Measurements from ENCODE around the gene SEC61B. TPM values are rescaled to one million over a fixed set of nuclear protein-coding genes. Genes with fewer than 3 reads are reported as not detected.

The SEC61B gene
- polyA plus RNA-seq (ENCODE audit: insufficient read length in 10 of 10): 100 to 1,000 TPM in 2 of 10 donors, 10 to 100 TPM in 8; 71.4 to 130 (median 90.7) TPM
- long read RNA-seq, donor 1, transcript SEC61B-201 (4 exons, 545 nt): major isoform, 91 of 98 reads
- long read RNA-seq, donor 1, partial matches to known transcripts: 7 of 98 reads
- long read RNA-seq, donor 1, other reads (novel, unspliced or antisense): 0 of 98 reads
- long read RNA-seq, donor 2, transcript SEC61B-201 (4 exons, 545 nt): major isoform, 79 of 92 reads
- long read RNA-seq, donor 2, partial matches to known transcripts: 10 of 92 reads
- long read RNA-seq, donor 2, other reads (novel, unspliced or antisense): 0 of 92 reads
- long read RNA-seq, donor 3: 0 reads
- long read RNA-seq, donor 4, transcript SEC61B-201 (4 exons, 545 nt): major isoform, 77 of 86 reads
- long read RNA-seq, donor 4, partial matches to known transcripts: 9 of 86 reads
- long read RNA-seq, donor 4, other reads (novel, unspliced or antisense): 0 of 86 reads
- long read RNA-seq, donor 5, transcript SEC61B-201 (4 exons, 545 nt): major isoform, 156 of 175 reads
- long read RNA-seq, donor 5, partial matches to known transcripts: 15 of 175 reads
- long read RNA-seq, donor 5, other reads (novel, unspliced or antisense): 0 of 175 reads
- long read RNA-seq, donor 6, transcript SEC61B-201 (4 exons, 545 nt): major isoform, 103 of 120 reads
- long read RNA-seq, donor 6, partial matches to known transcripts: 16 of 120 reads
- long read RNA-seq, donor 6, other reads (novel, unspliced or antisense): 0 of 120 reads
- long read RNA-seq, donor 7, transcript SEC61B-201 (4 exons, 545 nt): major isoform, 59 of 66 reads
- long read RNA-seq, donor 7, partial matches to known transcripts: 5 of 66 reads
- long read RNA-seq, donor 7, other reads (novel, unspliced or antisense): 0 of 66 reads
- long read RNA-seq, donor 8, transcript SEC61B-201 (4 exons, 545 nt): major isoform, 116 of 136 reads
- long read RNA-seq, donor 8, partial matches to known transcripts: 18 of 136 reads
- long read RNA-seq, donor 8, other reads (novel, unspliced or antisense): 0 of 136 reads
- long read RNA-seq, donor 9, transcript SEC61B-201 (4 exons, 545 nt): major isoform, 19 of 19 reads
- long read RNA-seq, donor 9, partial matches to known transcripts: 0 of 19 reads
- long read RNA-seq, donor 9, other reads (novel, unspliced or antisense): 0 of 19 reads

DNA sequence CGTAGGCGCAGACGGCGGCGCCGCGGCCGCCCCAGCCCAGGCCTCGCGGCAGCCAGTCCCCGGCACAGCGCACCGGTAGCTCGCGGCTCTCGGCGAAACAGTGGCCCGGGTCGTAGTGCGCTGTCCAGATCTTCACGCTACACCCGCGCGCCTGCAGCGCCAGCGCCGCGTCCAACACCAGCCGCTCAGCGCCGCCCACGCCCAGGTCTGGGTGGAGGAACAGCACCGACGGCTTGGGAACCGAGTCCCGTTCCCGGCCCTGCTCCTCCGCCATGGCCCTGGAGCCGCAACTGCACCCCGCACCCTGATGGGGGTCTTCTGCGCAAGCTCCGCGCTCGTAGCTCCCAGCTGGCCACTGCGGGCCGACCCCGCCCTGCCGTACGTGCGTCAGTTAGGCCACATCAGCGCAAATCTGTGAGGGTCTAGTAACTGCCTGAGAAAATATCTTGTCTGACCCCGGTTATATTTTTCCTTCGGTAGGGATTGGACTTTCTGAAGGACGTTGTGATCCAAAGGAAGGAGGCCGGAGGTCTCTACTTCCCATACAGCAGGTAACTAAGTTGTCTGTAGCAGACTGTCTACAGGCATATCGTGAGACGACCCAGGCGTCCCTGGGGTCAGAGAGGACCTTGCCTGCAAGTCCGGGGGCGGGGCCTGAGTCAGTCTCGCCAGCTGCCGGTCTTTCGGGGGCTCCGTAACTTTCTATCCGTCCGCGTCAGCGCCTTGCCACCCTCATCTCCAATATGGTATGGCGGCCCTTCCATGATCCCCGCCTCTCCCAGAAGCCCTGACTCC lies at the start of gene SEC61B, which contains the start of gene ALG2:
Gene SEC61B (plus strand): TSS at position 662 of the 795 bp plus-strand sequence. CDS start 82 bp downstream, at position 744.
Gene ALG2 (minus strand): TSS at position 322 of the 795 bp plus-strand sequence. CDS start 48 bp downstream, at position 274.
- peak; percentile 96 to 99 (median 97) for DNase-seq

DNA sequence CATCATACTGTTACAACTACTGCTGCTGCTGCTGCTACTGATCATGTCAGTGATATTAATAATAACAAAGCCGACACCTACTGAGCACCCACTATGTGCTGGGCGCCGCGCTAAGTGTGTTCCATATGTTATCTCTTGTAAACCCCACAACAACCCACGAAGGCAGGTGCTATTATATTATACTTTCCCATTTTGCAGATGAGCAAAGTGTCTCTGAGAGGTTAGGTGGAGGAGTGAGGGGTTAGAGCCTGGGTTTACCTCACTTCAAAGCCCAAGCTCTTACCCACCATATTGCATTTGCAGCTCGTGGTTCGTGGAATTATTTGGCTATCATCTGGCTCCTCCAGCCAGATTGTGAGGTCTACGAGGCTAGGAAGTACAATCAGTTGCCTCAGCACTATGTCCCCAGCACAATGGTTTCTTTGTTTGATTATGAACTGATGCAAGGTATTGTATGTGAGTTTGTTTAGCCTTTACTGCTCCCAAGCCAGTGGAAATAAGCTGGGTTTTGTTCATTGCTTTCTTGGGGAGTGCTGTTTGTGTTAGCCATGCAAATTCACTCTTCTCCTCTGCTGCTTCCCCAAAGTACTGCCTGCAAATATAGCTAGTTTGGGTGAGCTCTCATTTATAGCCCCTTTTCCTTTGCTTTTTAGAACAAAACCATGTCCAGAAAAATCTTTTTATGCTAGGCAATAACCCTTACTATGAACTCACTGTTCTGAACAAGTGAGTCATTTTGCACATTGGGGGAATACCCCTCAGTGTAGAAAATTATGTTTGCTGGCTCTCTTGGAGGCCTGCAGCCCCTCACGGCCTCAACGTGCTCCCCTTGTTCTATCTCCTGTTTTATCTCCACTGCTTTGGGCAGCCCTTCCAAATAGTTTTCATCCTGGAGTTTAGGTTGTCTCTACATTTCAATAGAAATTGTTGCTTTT lies 48.2 kb upstream of the SEC61B start:
- DNase-seq: no peak

DNA sequence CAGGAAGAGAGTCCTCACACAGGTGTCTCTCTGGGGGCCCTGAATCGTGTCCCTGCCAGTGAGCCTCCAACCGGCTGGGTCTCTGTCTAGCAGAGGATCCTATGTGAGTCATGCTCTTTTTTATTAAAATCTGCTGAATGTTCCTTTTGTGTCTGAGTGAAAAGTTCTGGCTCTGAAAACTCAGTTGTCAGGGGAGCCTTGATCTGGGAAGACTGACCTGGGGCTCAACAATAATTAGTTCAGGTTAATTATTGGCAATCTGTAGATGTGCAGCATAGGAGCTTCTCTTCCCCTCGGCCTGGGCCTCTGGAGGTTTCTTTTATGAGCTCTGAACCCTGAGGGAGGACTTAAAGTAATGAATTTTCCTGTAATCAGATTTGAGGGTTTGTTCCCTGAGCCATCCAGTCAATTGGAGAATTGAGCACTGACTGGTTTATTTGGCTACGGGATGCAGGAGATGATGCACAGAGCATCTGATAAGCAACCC lies 45.5 kb upstream of the SEC61B start:
- DNase-seq: no peak

DNA sequence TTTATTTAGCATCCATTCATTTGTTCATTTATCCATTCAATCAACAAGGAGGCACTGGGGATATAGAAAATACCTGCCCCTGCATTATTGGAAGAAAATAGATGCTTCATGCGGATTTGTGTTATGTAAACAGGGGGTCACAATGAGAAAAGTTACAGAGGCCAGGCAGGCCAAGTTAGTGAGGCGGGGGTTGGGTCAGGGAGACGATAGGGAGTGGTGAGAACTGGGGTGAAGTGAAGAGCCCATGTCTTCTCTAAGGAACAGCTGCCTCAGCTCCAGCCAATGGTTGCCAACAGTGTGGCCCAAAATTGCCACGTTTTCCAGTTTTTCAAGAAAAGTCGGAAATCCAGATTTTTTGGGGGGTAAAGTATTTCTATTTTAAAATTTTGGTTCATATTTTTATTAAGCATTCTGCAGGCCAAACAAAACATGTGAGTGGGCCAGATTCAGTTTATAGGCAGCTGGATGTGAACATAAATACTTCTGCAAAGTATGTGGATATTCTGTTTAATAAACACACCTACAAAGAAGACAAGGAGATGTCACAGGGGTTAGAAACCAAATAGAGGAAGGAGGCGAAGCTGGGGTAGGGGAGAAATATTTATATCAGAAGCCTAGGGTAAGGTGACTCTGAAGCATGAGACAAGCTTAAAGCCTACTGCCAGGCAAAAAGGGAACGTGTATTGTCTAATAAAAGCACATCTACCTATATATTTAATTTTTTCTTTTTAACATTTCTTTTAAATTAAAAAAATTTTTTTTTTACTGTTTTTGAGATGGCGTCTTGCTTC lies 44.3 kb upstream of the SEC61B start:
- DNase-seq: no peak

DNA sequence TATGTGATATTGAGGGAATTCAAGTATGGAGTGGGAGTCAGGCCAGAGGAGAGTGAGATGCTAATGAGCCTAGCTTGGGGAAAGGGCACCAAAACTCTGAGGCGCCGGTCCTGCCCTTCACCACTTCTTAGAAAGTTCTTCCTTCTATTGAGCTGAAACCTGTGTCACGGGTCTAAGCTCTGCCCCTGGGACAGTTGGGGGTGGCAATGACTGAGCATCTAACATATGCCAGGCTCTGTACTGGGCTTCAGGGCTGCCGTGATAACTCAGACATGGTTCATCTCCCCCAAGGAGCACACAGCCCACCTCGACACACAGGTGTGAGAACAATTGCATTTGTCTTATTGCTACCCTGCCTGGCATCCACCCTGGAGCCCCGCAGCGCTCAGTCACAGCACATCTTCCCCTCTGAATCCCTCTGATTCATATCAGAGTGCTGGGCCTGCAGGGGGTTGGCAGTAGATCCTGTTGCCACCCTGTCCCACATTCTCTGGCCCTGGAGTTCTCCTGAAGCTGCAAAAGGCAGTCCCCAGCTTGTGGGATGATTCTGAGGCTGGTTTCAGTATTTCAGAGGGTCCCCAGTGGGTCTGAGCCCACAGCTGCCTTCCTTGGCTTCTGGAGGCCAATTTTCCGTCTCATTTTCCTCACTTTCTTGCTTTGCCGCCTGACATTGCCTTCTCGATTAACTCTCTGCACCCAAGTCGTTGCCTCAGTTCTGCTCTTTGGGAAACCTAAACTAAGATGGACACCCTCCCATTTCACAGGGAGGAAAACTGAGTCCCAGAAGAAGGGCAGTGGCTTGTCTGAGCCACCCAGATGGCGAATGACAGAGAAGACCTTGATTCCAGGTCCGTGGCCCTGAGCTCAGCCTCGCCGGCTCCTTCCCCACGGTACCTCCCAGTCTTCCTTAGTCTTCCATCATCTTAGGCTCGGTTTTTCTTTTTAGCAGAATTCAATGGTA lies 42.9 kb upstream of the SEC61B start:
- DNase-seq: no peak

DNA sequence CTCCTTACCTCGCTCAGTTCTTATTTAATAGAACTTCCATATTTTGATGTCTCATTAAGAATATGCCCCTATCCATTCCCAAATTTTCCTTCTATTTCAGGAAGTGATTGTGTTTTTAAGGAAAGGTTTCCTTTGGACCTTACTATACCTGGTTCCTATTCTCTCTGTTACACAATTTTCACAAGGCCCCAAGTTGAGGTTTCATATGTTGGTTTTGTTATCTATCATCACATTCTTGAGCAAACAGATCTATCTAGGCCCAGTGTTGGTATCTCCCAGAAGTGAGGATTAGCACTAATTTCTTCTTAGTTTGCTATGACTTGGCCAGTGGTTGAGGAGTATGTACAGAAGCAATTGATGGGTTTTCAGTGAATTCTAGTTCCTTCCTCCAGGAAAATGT lies 41.9 kb upstream of the SEC61B start:
- no peak for DNase-seq

DNA sequence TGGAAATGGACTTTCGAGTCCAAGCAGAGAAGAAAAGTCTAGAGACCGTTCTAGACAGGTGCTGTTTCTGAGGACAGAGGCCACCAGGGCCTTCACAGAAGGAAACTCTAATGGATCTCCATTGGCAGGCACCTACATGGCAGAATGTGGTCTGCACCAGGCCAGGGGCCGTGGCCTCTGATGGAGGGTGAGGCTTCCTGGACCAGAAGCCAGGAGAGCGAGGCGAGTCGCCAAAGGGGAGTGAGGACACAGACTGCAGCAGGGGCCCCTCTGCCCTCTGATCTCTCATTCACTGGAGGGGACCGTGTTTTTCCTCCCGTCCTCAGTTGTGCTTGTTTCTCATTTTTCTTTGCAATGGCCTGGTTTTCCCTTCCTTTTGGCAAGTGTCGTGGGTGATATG lies 41.4 kb upstream of the SEC61B start:
- no peak for DNase-seq

DNA sequence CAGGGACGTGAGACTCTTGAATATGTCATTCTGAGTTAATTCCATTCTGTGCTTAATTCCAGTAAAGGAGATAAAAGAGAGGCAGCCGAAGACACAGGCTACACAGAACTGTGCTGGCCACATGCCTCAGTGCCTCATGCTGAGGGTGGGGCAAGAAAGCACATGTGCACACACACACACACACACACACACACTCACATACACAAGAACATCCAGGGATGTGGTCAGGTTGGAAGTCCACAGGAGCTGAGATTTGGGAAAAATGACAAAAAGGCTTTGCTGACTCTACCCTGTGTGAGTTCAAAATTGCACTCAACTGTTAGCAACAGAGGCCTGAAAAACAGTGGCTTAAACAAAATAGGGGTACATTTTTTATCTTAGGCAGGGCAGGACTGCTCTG lies 40.9 kb upstream of the SEC61B start:
- no peak for DNase-seq

DNA sequence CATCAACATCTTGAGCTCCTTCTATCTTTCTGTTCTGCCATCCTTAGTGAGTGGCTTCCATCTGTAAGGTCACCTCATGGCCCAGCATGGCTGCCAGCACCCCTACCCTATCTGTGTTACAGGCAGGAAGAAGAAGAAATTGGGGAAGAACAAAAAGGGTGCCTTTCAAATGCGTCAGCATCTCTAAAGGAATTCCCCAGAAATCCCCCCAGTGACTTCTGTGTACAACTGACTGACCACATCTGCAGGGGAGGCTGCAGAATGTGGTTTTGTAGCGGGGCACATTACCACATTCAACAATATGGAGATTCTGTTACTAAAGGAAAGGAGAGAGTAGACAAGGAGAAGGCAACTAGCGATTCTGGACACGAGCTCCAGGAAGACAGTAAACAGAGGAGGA lies 40.5 kb upstream of the SEC61B start:
- DNase-seq: peak in 1 of 3 donors; percentile 17

DNA sequence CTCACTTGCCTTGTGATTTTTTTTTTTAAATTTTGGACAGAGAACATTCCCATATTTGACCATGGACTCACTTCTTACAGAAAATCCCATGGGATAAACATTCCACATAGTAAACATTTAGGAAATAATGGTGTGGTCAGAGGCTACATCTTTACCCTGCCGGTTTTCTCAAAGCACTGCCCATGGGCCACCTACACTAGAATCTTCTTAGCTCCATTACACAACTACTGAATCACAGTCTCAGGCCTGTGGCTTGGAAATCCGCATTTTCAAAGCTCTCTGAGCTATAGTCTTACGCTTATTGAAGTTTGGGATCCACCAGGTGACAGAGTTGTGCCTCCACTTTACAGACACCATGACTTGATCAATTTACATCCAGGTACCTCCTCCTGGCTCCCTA lies 39.7 kb upstream of the SEC61B start:
- no peak for DNase-seq

DNA sequence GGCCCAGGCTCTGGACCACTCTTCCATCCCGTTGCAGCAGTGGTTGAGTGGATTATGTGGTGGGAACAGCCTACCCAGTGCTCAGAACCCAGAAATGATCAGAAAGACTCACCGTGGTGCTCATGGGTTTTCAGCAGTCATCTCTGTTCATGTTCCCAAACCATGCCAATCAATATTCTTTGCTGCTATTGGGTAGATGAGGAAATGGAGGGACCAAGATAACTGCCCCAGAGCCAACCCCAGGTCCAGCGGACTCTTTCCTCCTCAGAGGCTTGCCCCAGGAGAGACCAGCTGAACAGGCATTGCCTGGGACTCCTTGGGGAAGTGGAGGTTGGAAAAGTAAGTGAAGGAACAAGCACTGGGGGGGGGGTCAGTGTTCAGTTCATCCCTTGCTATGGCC lies 38.5 kb upstream of the SEC61B start:
- DNase-seq: no peak

DNA sequence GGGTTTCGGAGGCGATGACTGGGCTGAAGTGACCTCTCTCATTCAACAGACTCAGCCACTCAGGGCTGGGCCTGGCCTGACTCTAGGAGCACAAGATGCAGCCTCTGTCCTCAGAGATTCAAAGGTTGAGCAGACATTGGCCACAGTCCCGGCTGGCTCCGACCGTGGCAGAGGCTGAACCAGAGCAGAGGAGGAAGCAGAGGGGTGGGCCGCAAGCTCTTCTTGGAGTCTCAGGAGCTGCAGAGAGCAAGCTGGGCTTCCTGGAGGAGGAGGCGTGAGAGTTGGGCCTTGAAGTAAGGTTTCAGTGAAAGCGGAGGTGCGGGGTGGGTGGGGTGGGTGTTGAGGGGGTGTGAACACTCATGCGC lies 38.0 kb upstream of the SEC61B start:
- DNase-seq: peak in 1 of 3 donors; percentile 46

DNA sequence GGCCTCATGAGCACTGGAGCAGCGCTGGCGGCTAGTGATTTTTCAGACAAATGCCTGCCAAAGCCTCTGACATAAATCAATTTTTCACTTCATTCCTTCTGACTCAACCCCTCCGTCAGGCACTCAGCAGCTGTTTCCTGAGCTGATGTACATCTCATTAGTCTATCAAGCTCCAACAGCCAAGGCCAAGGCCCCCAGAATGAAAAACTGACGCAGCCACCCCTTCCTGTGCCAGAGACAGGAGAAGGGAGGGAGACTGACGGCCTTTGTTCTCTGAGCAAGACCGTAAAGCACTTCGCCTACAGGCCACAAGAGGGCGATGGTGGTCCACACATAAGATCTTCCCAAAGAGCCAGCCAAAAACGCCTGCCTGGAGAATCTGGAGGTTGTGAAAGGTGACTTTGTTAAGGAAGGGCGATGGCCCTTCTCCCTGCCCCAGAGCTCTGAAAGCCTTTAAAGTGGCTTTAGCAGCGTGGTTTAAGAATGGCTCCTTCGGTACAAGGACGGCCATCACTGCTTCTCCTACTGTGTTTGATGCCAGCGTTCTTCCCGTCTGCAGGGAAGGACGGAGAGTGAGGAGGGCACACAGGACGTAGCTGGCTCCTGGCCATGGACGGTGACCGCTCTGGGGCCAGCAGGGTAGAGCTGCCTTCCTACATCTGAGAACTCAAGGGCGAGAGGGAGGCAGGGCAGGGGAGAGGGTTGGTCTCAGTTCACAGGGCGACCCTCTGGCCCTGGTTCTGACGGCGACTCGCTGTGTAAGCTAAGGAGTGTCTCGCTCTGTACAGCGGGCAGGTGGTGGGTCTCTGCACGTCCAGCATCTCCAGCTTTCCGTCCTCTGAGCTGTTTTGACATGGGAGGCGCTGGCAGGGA lies 37.4 kb upstream of the SEC61B start:
- peak; percentile 94 to 97 (median 95) for DNase-seq

DNA sequence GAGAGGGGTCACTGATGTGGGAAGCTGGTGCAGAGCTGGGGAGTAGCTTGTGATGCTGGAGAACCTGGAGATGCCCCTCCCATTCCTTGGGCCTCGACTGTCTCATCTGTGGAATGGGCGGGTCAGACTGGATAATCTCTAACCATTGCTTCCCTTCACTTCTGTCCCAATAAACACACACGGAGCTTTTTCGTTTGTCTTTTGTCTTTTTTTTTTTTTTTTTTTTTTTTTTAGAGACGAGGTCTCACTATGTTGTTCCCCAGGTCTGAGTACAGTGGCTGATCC lies 36.8 kb upstream of the SEC61B start:
- DNase-seq: no peak

DNA sequence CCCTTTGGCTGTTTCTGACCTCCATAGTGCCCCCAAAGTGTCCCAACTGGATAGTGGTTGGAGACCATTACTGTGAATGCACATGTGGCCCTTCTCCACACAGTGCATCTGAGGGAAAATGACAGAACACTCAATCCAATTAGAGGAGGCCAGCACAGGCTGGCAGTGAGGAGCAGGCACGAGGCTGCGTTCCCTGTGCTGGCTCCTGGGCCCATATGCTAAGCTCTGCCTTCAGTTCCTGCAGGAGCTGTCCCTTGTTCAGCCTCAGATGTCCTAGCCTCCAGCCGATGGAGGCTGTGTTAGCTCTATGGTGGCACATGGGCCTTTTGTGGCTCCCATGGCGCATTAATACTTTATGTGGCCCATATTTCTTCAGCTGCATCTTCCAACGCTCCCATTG lies 36.1 kb upstream of the SEC61B start:
- no peak for DNase-seq

DNA sequence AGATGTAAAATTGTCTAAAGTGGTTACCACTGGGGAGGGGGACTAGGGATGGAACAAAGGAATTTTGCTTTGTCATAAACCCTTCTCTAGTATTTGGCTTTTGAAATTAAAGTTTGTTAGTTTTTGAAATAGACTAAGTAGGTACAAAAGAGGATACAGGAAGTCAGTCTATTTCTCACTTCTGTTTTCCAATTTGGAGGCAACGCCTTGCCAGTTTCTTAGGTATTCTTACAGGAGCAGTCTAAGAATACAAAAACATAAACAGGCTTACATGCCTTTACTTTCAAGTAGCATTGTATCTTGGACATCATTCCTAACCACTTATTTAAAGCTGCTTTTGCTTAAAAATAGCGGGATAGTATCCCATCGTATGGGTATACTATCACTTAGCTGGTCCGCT lies 34.8 kb upstream of the SEC61B start:
- no peak for DNase-seq

DNA sequence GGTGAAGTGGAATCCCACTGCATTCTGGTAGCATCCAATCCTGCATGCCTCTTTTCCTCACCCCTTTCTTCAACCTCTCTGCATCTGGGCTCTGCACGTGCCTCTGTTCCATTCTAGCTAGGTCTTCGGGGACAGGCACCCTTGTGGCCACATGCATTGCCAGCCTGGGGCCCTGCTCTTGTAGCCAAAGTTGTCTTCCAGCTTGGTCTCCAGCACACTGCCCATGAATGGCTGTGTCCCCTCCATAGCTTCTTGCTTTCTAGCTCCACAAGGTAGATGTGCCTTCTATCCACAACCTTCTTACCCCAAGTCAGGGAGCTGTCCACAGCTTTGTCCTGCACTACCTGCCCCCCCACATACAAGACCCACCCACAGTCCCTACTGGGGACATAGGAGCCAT lies 32.9 kb upstream of the SEC61B start:
- DNase-seq: no peak
